NCI-H2029 (cell line): ENCODE results near the gene B4GALNT1.
"Not testable (repeated sequence)": the region's sequence is repeated elsewhere in the genome, so short reads cannot be mapped to it uniquely, and the experiment has no call there.

Experiments
- DNase-seq: peaks from one replicate; lab custom pipeline; 2025; lab: John Stamatoyannopoulos, UW

B4GALNT1 gene

DNA sequence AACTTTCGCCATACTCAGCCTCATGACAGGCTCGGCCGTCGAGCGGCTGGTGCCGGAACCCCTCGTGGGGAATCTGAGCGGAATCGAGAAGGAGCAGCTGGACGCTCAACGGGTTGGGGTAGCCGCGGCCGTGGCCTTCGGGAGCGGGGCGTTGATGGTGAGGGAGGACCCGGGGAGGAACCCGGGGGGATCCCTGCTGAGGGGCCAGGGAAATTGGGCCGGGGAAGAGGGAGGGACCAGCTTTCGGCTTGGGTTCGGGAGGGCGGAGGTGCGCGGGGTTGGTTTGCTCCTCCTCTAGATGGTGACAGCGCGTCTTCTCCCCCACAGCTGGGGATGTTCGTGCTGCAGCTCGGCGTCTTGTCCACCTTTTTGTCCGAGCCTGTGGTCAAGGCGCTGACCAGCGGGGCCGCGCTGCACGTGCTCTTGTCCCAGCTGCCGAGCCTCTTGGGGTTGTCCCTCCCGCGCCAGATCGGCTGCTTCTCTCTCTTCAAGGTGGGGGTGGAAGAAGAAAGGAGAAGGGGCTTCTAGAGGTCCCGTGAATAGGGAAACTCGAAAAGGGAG lies 12.0 kb downstream of the B4GALNT1 start:
- DNase-seq: no peak

- DNase-seq: no peak
Observed at GRCh38 chr12:57620245-57620935, 12.6 kb downstream of the B4GALNT1 start.

DNA sequence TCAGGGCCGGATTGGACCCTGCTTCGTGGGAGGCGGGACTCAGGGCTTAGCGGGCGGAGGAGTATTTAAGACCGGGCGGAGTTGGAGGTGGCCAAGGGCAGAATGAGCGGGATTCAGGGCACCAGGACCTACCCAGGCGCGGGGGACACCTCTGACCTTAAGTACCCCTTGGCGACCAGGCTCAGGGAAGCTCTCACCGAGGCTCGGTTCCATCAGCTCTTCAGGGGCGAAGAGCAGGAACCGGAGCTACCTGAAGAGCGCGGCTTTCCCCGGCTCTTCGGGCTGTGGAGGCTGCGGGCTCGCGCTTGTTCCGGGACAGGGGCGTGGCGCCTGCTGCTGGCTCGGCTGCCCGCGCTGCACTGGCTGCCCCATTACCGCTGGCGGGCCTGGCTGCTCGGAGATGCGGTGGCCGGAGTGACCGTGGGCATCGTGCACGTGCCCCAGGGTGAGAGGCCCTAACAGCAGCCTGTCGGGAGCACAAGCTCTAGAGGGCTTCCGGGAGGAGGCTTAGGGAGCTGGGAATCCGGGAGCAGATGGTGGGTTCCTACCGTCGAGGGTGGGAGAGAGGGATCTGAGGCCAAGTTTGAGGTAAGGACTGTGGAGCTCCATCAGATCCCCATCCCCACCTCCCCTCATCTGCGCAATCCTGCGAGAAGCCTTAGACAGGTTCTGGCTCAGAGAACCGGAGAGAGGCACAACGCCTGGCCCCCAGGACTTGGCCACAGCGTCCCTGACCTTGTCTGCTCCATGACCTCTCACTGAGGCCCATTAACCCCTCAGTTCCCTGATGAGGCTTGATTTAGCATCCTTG lies 13.4 kb downstream of the B4GALNT1 start:
- DNase-seq: no peak

DNA sequence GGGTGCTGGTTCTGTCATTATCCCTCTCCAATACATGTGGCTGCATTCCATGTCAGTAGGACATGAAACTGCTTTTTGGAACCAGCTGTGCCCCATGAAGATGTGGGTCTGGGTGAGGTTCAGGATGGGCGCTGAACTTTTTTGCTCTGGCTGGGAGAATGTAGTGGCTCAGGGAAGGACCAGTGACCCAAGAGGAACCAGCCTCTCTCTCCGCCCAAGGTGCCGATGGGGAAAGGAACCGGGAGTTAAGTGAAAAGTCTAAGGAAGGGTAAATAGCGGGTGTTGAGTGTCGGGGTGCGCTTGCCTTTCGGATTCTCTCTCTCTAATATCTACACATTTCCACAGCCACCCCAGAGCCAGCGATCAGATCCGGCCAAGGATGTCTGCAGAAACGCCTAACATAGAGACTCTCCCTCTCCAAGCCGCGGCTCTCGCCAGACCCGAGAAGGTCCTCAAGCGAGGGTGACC lies 14.0 kb downstream of the B4GALNT1 start:
- no peak for DNase-seq

GRCh38 chr12:57618431-57618830 lies 14.6 kb downstream of the B4GALNT1 start:
- DNase-seq: not testable (repeated sequence)

- DNase-seq: no peak
Observed at GRCh38 chr12:57617942-57618341, 15.1 kb downstream of the B4GALNT1 start.

GRCh38 chr12:57616383-57617101 lies 16.5 kb downstream of the B4GALNT1 start:
- DNase-seq: no peak

DNA sequence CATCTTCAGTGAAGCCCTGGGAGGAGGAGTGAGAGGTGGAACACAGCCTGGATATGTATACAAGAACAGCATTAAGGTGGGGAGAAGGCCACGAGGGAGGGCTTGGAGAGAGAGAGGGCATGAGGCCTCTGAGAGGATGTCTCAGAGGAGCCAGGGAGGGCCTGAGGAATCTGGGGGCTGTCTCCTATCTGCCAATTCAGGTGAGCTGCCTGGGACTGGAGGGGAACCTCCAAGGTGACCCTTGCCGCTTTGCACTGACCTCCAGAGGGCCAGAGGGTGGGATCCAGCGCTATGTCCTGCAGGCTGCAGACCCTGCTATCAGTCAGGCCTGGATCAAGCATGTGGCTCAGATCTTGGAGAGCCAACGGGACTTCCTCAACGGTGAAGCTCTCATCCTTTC lies 17.4 kb downstream of the B4GALNT1 start:
- DNase-seq: no peak

GRCh38 chr12:57614948-57615500 lies 18.0 kb downstream of the B4GALNT1 start:
- DNase-seq: no peak

GRCh38 chr12:57614178-57614947 lies 18.6 kb downstream of the B4GALNT1 start:
- DNase-seq: no peak

DNA sequence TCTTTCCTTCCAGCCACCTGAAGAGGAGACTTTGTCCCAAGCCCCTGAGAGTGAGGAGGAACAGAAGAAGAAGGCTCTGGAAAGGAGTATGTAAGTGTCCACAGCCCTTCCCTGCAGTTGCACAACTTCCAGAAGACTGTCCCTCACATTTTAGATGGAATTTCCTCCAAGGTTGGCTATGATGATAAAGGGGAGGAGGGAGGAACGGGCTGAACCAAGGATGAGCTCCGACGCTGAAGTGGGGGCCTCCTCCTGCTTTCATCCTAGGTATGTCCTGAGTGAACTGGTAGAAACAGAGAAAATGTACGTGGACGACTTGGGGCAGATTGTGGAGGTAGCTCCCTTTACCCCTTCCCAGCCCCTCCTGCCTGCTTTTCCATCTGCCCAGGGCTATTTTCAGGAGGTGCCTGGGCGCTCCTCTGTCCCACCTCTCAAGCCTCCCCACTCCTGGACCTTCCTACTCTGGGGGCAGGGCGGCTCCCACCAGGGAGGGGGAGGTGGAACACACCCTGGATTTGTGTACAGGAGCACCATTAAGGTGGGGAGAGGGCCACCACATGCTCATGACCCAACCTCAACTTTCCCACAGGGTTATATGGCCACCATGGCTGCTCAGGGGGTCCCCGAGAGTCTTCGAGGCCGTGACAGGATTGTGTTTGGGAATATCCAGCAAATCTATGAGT lies 19.4 kb downstream of the B4GALNT1 start:
- DNase-seq: no peak

- no peak for DNase-seq
Observed at GRCh38 chr12:57612711-57613426, 20.1 kb downstream of the B4GALNT1 start.

- no peak for DNase-seq
Observed at GRCh38 chr12:57611827-57612710, 20.9 kb downstream of the B4GALNT1 start.

DNA sequence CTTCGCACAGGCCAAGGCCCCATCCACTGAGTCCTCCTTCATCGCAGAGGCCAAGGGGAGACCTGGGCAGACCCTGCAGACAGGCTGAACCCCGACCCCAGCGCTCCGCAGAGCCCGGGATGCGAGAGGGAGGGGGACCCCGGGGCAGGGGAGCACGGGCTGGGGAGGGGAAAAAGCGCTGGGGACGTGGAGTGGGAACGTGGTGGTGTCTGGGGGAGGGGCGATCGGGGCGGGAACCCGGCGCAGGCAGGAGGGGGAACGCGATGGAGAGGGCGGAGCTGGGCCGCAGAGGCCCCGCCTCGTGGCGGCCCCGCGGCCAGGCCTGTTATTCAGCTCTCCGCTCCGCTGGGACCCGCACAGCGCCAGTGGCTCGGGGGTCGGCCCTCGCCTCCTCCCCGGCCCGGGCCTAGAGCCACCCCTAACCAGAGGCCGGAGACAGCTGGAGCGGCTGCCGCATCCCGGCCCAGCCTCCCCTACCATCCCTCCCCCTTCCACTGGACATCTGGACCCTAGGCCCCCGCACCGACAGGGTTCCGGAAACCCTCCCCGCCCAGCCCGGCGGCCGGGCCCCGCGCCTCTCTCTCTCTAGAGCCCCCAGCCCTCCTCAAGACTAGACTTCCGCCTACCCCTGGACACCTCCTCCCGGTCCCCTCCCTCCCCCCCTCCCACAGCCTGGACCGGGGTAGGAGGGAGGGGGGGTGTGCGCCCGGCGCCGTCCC lies 21.7 kb downstream of the B4GALNT1 start, which contains the start of gene ARHGEF25:
Gene ARHGEF25, plus strand, starts transcription at position 328 of the 719 bp plus-strand sequence. CDS start 460 bp downstream, outside the sequence.
- DNase-seq: no peak

- no peak for DNase-seq
Observed at GRCh38 chr12:57610554-57611107, 22.4 kb downstream of the B4GALNT1 start.

GRCh38 chr12:57609781-57610553 lies 23.0 kb downstream of the B4GALNT1 start:
- no peak for DNase-seq
